GM13976 (cell line): Measurements from ENCODE around the gene DOK7.

Source experiments
- DNase-seq: peaks from one replicate; pipeline ENCODE4 v3.0.0; 2012; ENCODE audit warnings: low spot score
- CTCF ChIP-seq: IDR thresholded peaks from 2 replicates; pipeline ENCODE4 v1.5.1; 2012; ENCODE audit warnings: borderline replicate concordance, mild to moderate bottlenecking; ENCODE audit not compliant: insufficient read depth; ENCODE audit errors: extremely low read depth, missing control alignments, control extremely low read depth
- in situ Hi-C: fragments of 300-500 bp; cut with MboI; formaldehyde crosslinking; loops from one replicate; pipeline ENCODE4 v1.12.0; 2022; ENCODE audit warnings: low sequenced_read_pairs, mixed read lengths, inconsistent platforms; ENCODE audit not compliant: unreplicated experiment

Gene DOK7

GRCh38 chr4:3471098-3471760 is 8.1 kb downstream of the DOK7 start:
- TF ChIP-seq CTCF: no peak
- in situ Hi-C loops: no loop called here
- DNase-seq: no peak

DNA sequence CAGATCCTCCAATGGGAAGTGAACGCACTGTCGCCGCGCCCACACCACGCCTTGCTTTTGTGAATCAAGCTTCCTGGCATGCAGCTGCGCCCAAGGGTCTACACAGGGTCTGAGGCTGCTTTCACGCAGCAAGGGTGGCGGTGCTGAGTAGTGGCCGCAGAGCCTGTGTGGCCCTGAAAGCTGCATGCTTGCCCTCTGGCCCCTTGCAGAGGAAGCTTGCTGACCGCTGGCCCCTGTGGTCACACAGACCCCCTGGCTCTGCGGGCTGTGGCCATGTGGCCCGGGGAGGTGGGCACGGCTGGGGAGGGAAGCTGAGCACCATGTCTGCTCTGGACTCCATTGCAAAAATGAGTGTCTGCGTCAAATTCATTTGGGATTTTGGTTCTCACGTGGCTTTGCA is 8.8 kb downstream of the DOK7 start:
- no peak for DNase-seq
- no peak for TF ChIP-seq CTCF
- in situ Hi-C loops: no loop called here

DNA sequence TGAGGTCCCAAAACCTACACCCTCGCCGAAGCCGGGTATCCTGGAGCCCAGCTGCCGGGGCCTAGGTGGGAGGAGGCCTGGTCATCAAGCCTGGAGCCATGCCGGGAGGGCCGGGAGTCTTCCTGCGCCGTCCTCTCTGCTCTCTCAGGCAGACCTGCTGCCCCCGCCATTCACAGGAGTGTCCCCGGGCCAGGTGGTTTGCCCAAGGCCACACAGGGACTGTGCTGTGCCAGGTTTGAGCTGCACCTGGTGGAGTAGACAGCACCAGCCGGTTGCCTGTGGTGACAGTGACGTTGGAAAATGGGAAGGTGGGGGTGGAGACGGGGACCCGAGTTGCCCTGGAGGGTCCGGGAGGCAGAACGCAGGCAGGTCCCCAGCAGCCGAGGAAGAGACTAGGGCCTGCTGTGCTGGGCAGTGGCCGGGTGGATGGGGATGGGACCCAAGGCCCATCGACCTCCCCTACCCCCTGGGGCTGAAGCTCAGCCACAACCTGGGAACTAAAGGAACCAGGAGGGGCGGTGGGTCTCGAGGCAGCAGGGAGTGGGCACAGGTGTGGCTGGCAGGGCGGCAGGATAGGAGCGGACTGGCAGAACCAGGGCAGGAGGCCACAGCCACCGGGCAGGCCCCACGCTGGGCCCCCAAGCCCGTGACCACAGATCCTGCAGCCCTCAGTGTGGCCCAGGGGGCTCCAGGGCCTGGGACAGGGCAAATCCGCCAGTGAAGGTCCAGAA is 9.5 kb downstream of the DOK7 start:
- DNase-seq: no peak
- no peak for TF ChIP-seq CTCF
- in situ Hi-C loops: no loop called here

GRCh38 chr4:3473181-3473950 is 10.3 kb downstream of the DOK7 start:
- in situ Hi-C loops: no loop called here
- DNase-seq: no peak
- no peak for TF ChIP-seq CTCF

DNA sequence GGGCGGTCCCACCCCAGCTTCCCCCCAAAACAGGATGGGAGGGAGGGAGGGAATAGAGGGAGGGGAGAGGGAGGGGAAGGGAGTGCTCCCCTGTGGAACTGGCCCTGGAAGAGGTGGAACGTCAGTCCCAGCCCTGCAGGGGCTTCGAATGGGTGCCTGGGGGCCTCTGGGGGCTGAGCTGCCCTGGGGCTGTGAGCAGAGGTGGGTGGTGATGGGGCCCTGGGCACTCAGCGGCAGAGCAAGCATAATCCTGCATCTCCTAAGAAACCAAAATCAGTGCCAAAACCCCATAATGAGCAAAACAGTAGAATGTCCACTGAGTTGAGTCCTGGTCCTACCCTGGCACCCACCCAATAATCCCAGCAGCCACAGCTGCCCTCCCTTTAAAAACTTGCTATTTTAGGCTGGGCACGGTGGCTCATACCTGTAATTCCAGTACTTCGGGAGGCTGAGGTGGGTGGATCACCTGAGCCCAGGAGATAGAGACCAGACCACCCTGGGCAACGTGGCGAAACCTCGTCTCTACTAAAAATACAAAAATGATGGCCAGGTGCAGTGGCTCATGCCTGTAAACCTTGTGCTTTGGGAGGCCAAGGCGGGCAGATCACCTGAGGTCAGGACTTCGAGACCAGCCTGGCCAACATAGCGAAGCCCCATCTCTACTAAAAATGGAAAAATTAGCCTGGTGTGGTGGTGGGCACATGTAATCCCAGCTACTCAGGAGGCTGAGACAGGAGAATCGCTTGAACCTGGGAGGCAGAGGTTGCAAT is 11.1 kb downstream of the DOK7 start:
- in situ Hi-C loops: no loop called here
- no peak for DNase-seq
- TF ChIP-seq CTCF: no peak
